ENCODE data around the gene NAALADL2. TPM values are rescaled to one million over a fixed set of nuclear protein-coding genes. Genes with fewer than 3 reads are reported as not detected.

Gene NAALADL2
- total RNA-seq, 1 donor from 2014 or later: 5.9 TPM

- H3K4me3 ChIP-seq: no peak overlapping the region
- H3K27me3 ChIP-seq: no peaks in the 10 kb centered on the region
- TF ChIP-seq CTCF (IDR thresholded peaks at IDR 0.05): no peak
- no peaks in the 10 kb centered on the region for H3K4me1 ChIP-seq
- DNase-seq (ENCODE audit: low spot score in 2 of 2): no peak
- H3K9me3 ChIP-seq: no peaks in the 10 kb centered on the region
- intact Hi-C loops (cut with DNase I): no loop called here
- H3K27ac ChIP-seq: no peak overlapping the region
- no peaks in the 10 kb centered on the region for H3K36me3 ChIP-seq
Measured at GRCh38 chr3:175601521-175601920, 742.4 kb downstream of the NAALADL2 start.

- no peak for TF ChIP-seq CTCF (IDR thresholded peaks at IDR 0.05)
- Histone ChIP-seq H3K36me3 (no peaks in the 10 kb centered on the region), H3K27me3 (no peaks in the 10 kb centered on the region)
Measured at GRCh38 chr3:175605851-175606250, 746.7 kb downstream of the NAALADL2 start.

GRCh38 chr3:175606650-175607318 lies 747.6 kb downstream of the NAALADL2 start:
- intact Hi-C loops (cut with DNase I): no loop called here
- no peak for TF ChIP-seq CTCF (IDR thresholded peaks at IDR 0.05)
- no peaks in the 10 kb centered on the region for H3K9me3 ChIP-seq
- H3K4me1 ChIP-seq: no peaks in the 10 kb centered on the region
- no peak overlapping the region for H3K27ac ChIP-seq
- no peak for DNase-seq (ENCODE audit: low spot score in 2 of 2)
- no peak overlapping the region for H3K4me3 ChIP-seq
- no peaks in the 10 kb centered on the region for H3K27me3 ChIP-seq
- no peaks in the 10 kb centered on the region for H3K36me3 ChIP-seq

More at GRCh38 chr3:175605851-175606250, 746.7 kb downstream of the NAALADL2 start:
- intact Hi-C loops (cut with DNase I): no loop called here
- no peak overlapping the region for H3K27ac ChIP-seq
- no peaks in the 10 kb centered on the region for H3K4me1 ChIP-seq
- no peak overlapping the region for H3K4me3 ChIP-seq
- no peaks in the 10 kb centered on the region for H3K9me3 ChIP-seq
- no peak for DNase-seq (ENCODE audit: low spot score in 2 of 2)

GRCh38 chr3:175608356-175608755 lies 749.2 kb downstream of the NAALADL2 start:
- Histone ChIP-seq H3K36me3 (no peaks in the 10 kb centered on the region), H3K9me3 (no peaks in the 10 kb centered on the region), H3K4me1 (no peaks in the 10 kb centered on the region), H3K27ac (no peak overlapping the region), H3K27me3 (no peaks in the 10 kb centered on the region), H3K4me3 (no peak overlapping the region)
- no peak for DNase-seq (ENCODE audit: low spot score in 2 of 2)
- intact Hi-C loops (cut with DNase I): no loop called here
- TF ChIP-seq CTCF (IDR thresholded peaks at IDR 0.05): no peak

- Histone ChIP-seq H3K9me3 (no peaks in the 10 kb centered on the region), H3K27me3 (no peaks in the 10 kb centered on the region), H3K27ac (no peak overlapping the region), H3K4me3 (no peak overlapping the region), H3K36me3 (no peaks in the 10 kb centered on the region), H3K4me1 (no peaks in the 10 kb centered on the region)
- no peak for DNase-seq (ENCODE audit: low spot score in 2 of 2)
- no peak for TF ChIP-seq CTCF (IDR thresholded peaks at IDR 0.05)
- intact Hi-C loops (cut with DNase I): no loop called here
Measured at GRCh38 chr3:175608911-175609310, 749.8 kb downstream of the NAALADL2 start.
